ENCODE measurements around the gene MAP4K3. TPM values are rescaled to one million over a fixed set of nuclear protein-coding genes. Genes with fewer than 3 reads are reported as not detected.

MAP4K3 gene
- total RNA-seq, 2 experiments from 2014 or later, result 12.4 to 17.5 TPM

DNA sequence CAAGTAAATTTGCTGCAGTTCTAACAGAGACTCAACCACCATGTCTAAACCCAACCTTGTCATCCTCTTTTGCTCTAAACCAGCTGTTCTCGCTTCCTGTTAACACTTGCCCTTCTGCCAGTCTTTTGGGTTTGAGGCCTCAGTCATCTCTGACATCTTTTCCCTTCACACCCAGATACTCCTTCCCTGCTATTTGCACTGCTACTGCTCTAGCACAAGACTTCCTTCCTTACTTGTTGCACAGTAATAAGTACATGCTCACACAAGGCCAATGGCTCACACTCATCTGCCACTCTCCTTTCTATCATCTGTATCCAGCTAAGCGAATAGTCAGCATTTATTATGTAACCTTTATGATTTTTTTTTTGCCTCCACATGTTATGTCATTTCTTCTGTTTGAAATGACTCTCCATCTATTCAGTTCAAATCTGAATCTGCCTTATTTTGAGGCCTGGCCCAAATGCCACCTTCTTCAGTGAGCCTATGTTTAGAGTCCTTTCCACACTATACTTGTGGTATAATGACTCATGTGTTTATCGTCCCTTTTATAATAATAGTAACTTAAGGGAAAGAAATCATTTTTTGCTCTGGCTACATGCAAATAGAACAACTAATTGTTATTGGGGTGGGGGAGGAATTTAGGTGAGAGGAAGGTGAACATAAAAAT is 170.8 kb downstream of the MAP4K3 start:
- DNase-seq (ENCODE audit: low spot score), result peak; percentile 72
- Histone ChIP-seq H4K20me1 (ENCODE audit: insufficient read depth, low read length) (no peaks in the 10 kb centered on the region), H2AFZ (ENCODE audit: low read length) (peak overlapping the region; percentile 81), H3K79me2 (ENCODE audit: insufficient read depth, low read depth, low read length) (no peaks in the 10 kb centered on the region), H3K4me2 (ENCODE audit: low read length) (peak overlapping the region; percentile 76), H3K4me1 (ENCODE audit: insufficient read depth, low read length, poor library complexity, severe bottlenecking) (peaks cover 33% of the 10 kb centered on the region), H3K27ac (ENCODE audit: low read depth, low read length, poor library complexity, severe bottlenecking) (peak overlapping the region; percentile 77), H3K36me3 (ENCODE audit: insufficient read depth, low read length) (peaks cover 18% of the 10 kb centered on the region), H3K4me3 (ENCODE audit: low read depth, low read length, poor library complexity, severe bottlenecking) (peak overlapping the region; percentile 44), H3K9me3 (ENCODE audit: low read length) (no peaks in the 10 kb centered on the region), H3K9me2 (ENCODE audit: insufficient read depth, low read length) (no peaks in the 10 kb centered on the region)
- CTCF ChIA-PET (ENCODE audit: unreplicated experiment), result interaction anchor here (1.0 kb wide), 1 partner anchor 511 kb away, joined by 3 read pairs; no protein-coding TSS in a partner anchor
- intact Hi-C loops (cut with micrococcal nuclease; ENCODE audit: unreplicated experiment), result no loop called here
- POLR2A ChIA-PET, result interaction anchor here (1.2 kb wide), 1 partner anchor 21 kb away, joined by 7 read pairs; no protein-coding TSS in a partner anchor
- TF ChIP-seq EZH2phosphoT487 (IDR thresholded peaks at IDR 0.05; ENCODE audit: borderline replicate concordance, low read depth, low read length), result no peak
- TF ChIP-seq, protein P1, sequence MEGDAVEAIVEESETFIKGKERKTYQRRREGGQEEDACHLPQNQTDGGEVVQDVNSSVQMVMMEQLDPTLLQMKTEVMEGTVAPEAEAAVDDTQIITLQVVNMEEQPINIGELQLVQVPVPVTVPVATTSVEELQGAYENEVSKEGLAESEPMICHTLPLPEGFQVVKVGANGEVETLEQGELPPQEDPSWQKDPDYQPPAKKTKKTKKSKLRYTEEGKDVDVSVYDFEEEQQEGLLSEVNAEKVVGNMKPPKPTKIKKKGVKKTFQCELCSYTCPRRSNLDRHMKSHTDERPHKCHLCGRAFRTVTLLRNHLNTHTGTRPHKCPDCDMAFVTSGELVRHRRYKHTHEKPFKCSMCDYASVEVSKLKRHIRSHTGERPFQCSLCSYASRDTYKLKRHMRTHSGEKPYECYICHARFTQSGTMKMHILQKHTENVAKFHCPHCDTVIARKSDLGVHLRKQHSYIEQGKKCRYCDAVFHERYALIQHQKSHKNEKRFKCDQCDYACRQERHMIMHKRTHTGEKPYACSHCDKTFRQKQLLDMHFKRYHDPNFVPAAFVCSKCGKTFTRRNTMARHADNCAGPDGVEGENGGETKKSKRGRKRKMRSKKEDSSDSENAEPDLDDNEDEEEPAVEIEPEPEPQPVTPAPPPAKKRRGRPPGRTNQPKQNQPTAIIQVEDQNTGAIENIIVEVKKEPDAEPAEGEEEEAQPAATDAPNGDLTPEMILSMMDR (conservative IDR thresholded peaks at IDR 0.05; ENCODE audit: low read length), result no peak
- no TSS peak for BruUV-seq (replicated peaks)

DNA sequence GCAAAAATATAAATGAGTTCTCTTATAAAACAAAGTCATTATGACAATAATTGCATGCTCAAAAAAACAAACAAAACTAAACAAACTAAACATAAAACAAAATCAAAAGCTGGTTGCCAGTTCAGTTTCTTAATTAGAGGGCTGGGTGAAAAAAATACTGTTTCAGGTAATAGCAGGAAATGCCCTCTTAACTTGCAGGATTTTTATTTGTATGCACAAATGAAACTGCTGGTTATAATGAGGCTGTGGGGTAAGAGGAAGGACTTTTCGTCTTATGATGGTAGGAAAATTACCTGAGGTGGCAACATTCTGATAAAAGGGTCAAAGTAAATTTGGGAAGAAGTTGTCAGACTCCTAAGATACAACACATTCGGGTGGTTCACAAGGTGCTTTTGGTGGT is 171.8 kb downstream of the MAP4K3 start:
- Histone ChIP-seq H3K36me3 (ENCODE audit: insufficient read depth, low read length) (peaks cover 12% of the 10 kb centered on the region), H3K9me3 (ENCODE audit: low read length) (no peaks in the 10 kb centered on the region), H3K4me2 (ENCODE audit: low read length) (peak overlapping the region; percentile 76), H3K9me2 (ENCODE audit: insufficient read depth, low read length) (no peaks in the 10 kb centered on the region), H3K79me2 (ENCODE audit: insufficient read depth, low read depth, low read length) (no peaks in the 10 kb centered on the region), H2AFZ (ENCODE audit: low read length) (peak overlapping the region; percentile 81), H3K27ac (ENCODE audit: low read depth, low read length, poor library complexity, severe bottlenecking) (peak overlapping the region; percentile 77), H3K4me3 (ENCODE audit: low read depth, low read length, poor library complexity, severe bottlenecking) (peak overlapping the region; percentile 44), H3K4me1 (ENCODE audit: insufficient read depth, low read length, poor library complexity, severe bottlenecking) (peaks cover 33% of the 10 kb centered on the region), H4K20me1 (ENCODE audit: insufficient read depth, low read length) (no peaks in the 10 kb centered on the region)
- POLR2A ChIA-PET, result interaction anchor here (0.6 to 1.3 kb wide), 3 partner anchors 9 to 1223 kb away, joined by 3 to 6 read pairs (median 4); no protein-coding TSS in a partner anchor
- peak; percentile 53 for DNase-seq (ENCODE audit: low spot score)
- TF ChIP-seq, protein P1 (conservative IDR thresholded peaks at IDR 0.05; ENCODE audit: low read length), result no peak
- no peak for TF ChIP-seq EZH2phosphoT487 (IDR thresholded peaks at IDR 0.05; ENCODE audit: borderline replicate concordance, low read depth, low read length)
- CTCF ChIA-PET (ENCODE audit: unreplicated experiment), result no interaction called here
- intact Hi-C loops (cut with micrococcal nuclease; ENCODE audit: unreplicated experiment), result no loop called here
- BruUV-seq (replicated peaks), result no TSS peak

DNA sequence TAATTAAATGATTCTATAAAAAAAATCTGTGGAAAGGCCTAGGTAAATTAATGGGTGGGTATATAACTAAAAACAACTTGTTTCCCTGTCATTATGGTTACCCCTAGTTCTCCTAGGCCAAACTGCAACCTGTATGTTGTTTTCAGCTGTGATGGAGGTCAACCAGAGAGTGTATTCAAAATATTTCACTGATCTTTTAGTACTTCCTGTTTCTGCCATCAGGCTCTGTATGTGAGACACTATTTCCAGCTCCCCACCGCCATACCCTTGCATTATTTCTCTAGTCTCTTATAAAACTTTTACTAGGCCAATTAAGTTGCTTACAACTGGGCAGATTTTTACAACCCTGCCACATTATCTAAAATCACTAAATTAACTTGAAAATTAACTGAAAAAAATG is 172.4 kb downstream of the MAP4K3 start:
- Histone ChIP-seq H3K4me1 (ENCODE audit: insufficient read depth, low read length, poor library complexity, severe bottlenecking) (peaks cover 33% of the 10 kb centered on the region), H3K79me2 (ENCODE audit: insufficient read depth, low read depth, low read length) (no peaks in the 10 kb centered on the region), H3K36me3 (ENCODE audit: insufficient read depth, low read length) (peaks cover 10% of the 10 kb centered on the region), H4K20me1 (ENCODE audit: insufficient read depth, low read length) (no peaks in the 10 kb centered on the region), H3K9me3 (ENCODE audit: low read length) (no peaks in the 10 kb centered on the region), H3K9me2 (ENCODE audit: insufficient read depth, low read length) (no peaks in the 10 kb centered on the region), H3K4me2 (ENCODE audit: low read length) (peak overlapping the region; percentile 76), H2AFZ (ENCODE audit: low read length) (peak overlapping the region; percentile 81), H3K4me3 (ENCODE audit: low read depth, low read length, poor library complexity, severe bottlenecking) (peak overlapping the region; percentile 44), H3K27ac (ENCODE audit: low read depth, low read length, poor library complexity, severe bottlenecking) (peak overlapping the region; percentile 77)
- intact Hi-C loops (cut with micrococcal nuclease; ENCODE audit: unreplicated experiment), result no loop called here
- no peak for TF ChIP-seq EZH2phosphoT487 (IDR thresholded peaks at IDR 0.05; ENCODE audit: borderline replicate concordance, low read depth, low read length)
- TF ChIP-seq, protein P1 (conservative IDR thresholded peaks at IDR 0.05; ENCODE audit: low read length), result no peak
- BruUV-seq (replicated peaks), result no TSS peak
- peak; percentile 80 for DNase-seq (ENCODE audit: low spot score)
- ChIA-PET CTCF (ENCODE audit: unreplicated experiment) (no interaction called here), POLR2A (interaction anchor here (0.6 to 1.3 kb wide), 4 partner anchors 10 to 1224 kb away, joined by 3 to 6 read pairs (median 4); no protein-coding TSS in a partner anchor)
